NCI-H1048 (cell line): ENCODE measurements around the gene LRIT1.

ENCODE experiments used
- DNase-seq: peaks from one replicate; lab custom pipeline; 2025; lab: John Stamatoyannopoulos, UW

The LRIT1 gene

DNA sequence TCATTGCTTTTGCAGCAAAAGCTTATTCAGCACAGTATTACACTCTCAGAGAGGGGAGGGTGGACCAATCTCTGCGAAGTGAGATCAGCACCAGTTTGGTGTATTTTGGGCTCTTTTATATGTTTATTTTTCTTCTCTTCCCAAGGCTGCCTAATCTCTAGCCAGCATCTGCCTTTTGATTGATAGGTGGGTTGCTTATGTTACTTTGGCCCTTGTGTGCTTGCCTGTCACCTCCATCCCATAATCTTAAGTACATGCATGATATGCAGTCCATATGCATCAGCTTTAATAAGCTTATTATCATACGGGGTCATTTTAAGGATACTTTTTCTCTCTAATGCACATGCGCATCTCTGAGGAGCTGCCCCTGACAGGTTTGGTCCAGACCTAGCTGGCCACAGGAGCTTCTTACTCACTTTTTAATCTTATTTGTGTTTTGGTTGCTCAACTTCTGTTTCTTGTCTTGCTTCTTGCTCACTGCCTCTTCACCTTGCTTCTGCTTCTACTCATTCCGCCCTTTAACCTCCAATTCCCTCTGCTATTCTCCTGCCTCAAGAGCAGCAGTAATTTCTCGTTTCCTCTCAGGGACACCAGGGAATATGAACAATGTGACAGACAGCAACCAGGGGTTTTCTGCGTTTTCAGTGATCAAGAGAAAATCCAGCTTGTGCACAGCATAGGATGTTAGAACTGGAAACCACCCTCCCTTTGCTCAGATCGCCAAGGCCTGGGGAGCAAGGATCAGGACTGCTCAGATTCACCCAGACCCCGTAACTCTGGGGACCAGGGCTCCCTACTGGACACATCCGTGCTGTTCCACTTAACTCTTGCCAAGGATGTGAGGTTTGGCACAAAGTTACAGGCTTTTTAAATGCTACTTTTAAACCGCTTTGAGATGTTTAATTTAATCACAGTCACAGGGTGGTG is 13.5 kb upstream of the LRIT1 start:
- DNase-seq = no peak

DNA sequence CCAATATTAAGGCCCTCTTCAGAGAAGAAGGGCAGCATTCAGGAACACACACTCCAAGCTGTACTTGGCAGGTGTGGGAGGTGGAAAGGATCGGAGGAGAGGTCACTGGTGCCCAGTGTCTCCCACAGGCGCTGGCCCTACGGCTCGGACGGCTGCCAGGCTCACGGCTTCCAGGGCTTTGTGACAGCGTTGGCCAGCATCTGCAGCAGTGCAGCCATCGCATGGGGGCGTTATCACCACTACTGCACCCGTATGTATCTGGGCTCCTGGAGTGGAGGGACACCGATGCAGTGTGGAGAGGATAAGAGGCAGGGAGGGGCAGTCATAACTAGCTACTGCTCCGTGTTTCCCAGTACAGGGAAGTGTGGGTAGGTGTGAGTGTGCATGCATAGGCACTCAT is 7.4 kb upstream of the LRIT1 start:
- no peak for DNase-seq

DNA sequence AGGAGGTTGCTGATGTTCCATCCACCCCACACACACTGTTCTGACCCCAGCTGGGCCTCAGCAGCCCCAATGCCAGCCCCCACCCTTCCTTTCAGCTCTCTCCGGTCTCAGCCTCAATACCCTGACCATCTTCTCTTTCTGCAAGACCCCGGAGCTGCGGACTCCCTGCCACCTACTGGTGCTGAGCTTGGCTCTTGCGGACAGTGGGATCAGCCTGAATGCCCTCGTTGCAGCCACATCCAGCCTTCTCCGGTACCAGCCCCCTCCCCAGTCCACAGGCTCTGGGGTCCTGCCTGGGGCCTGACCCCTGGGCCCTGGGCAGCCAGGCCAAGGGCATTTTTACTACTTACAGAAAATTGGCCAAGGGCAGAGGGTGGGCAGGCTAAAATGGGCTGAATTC is 6.2 kb upstream of the LRIT1 start:
- DNase-seq = no peak

DNA sequence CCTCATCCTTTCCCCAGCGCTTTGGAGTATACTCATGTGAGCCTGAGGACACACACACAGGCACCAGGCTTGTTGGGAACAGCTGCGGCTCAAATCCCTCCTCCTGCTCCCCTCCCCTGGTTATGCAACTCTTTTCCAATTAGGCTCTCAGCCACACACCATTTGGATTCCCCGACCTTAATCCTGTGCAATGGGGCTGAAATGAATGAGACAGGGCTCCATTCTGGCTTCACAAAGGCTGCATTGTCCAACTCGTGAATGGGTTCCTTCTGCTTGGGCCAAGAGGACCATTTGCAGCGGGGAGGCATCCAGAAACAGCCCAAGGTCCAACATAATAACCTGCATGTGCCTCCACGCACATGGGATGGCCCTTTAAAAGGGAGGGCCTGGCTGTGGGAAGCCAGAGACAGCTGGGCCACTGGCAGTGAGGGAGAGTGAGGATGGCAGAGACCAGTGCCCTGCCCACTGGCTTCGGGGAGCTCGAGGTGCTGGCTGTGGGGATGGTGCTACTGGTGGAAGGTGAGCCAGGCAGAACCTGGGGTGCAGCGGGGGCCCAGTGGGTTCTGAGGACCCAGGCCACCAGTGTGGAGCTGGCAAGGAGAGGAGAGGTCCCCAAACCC is 3.4 kb upstream of the LRIT1 start, which contains the start of gene RGR:
RGR (plus strand) TSS at position 403 of the 620 bp plus-strand sequence; CDS start at position 441, 38 bp downstream.
- DNase-seq = peak; percentile 53

DNA sequence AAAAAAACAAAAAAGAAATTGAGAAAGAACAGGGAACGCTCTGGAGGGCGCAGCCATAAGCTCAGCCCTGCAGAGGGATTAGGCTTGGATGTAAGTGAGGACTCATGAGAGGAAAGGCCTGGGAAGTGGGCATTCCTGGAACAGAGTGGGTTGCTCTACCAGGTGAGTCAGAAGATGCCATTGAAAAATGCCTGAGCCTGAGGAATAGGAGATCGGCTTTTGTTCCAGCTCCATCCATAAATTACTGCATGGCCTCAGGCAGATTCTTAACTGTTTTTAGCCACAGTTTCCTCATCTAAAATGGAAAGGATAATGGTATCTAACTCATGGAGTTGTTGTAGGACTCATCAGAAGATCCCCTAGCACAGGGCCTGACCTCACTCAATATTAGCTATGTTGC is 2.4 kb upstream of the LRIT1 start:
- DNase-seq = no peak

DNA sequence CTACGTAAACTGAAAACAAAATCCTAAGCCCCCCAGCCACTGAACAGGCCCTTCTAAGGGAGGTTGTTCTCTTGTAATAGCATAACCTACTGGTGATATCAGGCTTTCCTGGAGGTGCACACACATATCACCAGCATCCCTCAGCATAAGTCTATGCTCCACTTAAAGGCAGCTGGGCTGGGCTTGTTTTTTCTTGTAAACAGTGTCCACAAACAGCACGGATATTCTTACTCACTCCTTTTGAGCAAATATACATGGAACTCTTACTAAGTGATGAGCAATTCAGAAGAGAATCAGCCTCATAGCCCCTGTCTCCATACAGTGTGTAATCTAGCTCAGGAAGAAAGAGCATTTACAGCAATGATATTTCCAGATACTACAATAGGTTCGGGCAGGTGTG is 2.4 kb downstream of the LRIT1 start:
- DNase-seq = no peak

DNA sequence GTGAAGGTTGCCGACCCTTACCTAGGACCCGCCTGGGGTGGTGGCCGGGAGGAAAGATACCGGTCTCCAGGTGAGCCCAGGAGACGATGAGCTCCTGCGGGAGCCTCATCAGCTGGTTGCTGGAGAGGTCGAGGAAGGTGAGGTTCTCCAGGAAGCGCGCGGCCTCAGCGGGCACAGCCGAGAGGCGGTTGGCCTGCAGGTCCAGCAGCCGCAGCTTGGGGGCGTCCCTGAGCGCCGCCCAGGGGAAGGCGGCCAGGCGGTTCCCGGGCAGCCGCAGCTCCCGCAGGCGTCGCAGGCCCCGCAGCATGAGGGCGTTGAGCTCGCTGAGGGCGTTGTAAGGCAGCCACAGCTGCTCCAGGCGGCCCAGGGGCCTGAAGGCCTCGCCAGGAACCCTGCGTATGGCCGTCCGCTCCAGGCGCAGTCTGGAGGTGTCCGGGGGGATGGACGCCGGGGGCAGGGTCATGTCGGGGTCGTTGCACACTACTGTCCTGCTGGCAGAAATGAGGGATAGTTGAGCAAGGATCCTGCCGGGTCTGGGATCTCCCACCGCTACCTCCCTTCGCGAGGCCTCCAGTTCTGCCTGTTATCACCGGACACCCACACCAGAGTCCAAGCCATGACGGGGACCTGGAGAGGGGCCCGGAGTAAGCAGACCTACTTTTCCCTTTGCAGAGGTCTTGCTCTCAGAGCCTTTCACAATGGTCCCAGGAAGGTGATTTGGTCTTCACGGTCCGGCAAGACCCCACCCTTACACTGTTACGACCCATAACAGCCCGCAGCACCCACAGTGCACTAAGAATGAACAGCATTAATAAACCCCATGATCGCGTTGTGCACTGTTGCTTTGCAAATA is 3.9 kb downstream of the LRIT1 start:
- no peak for DNase-seq

DNA sequence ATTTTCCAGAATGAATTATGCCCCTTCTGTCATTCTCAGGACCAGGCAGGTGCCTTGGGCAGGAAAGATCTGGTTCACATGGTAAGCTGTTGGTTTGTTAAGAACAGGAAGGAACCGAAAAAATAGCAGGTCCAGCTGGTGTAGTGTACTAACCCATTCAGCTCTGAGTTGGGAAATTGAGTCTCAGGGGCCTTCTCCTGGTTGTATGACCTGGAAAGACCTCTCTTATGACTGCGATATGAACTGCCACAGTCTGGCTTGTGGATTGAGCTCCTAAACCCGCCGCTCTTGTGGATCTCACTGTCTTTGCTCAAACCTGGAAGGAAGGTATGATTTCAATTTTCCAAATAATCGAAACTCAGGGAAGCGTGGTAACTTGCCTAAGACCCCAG is 4.5 kb downstream of the LRIT1 start:
- no peak for DNase-seq

DNA sequence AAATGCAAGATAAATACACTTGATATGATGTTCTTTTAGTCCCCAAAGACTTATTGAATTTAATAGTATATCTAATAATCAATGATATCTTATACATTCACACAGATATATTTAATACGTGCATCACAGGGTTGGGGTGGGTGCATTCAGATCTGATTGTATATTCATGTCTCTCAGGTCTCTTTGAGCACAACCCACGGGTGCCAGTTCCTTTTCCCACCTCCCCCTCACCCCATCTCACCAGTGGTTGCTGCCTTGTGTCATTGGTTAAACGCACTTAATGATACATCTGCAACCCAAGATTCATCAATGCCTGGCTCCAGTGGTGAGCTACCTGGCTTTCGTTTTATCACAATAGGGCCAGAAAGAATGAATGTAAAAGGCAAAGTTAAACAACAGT is 6.2 kb downstream of the LRIT1 start:
- no peak for DNase-seq

DNA sequence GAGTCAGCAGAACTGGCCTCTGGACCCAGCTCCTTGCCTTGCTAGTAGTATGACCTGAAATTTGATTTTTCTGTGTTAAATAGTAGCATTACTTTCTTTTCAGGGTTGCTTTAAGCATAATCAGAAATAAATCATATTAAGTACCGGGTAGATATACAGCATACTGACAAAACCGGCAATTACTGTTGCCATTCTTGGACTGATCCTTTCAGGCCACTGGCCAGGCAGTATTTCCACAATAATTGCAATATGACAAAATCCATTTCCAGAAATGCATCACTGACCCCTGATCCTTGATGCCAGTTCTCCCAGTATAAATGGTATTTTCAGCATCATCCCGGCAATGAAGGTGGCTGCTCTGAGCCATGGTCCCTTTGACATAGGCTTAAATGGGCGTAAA is 6.9 kb downstream of the LRIT1 start:
- no peak for DNase-seq

DNA sequence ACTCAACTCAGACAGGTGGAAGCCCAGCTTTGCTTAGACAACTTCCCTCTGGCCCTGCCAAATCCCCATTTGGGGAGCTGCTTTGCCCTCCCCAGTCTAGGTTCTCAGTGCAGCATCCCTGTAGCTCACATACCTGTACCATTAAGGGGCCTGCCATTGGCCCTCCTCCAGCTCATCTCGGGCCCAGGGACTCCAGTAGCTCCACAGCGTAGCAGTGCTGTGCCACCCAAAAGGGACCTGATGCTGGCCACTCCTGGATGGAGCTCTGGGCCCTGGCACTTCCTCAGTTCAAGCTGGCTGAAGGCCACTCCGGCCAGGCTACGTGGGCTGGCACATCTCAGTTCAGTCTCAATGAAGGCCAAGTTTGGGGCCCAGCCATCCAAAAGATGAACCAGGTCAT is 7.4 kb downstream of the LRIT1 start:
- DNase-seq = no peak

DNA sequence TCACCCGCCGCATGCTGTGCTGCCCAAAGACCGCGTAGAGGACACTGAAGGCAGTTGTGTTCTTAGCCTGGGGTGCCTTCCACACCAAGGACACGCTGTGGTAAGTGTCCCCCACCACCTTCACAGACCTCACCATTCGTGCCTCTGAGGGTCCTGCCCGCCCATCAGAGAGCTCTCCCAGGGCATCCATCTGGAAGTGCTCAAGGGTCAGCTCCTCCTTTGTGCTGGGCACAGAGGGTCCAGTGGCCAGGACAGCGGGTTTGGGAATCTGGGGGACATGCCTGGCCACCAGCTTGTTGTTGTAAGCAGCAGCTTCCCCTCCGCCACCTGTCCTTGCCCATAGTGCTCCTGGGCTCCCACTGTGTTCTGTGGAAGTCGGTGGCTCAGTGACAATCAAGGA is 9.0 kb downstream of the LRIT1 start:
- DNase-seq = no peak

DNA sequence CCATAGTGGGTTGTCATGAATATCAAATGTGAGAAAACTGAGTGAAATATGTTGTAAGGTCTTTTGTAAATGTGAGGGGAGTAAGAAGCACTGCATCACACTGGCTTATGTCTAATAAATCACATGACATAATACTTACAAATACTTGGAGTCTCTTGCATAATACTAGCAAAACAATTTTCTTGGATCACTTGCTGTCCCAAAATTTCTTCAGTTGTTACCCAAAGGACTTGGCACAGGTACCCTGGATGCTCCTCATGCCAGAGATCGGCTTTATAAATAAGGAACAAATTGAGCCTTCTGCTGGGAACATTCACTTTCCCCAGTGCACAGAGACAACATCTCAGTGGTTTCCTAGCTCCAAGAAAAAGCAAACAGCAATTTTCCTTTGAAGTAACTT is 11.0 kb downstream of the LRIT1 start:
- DNase-seq = no peak

DNA sequence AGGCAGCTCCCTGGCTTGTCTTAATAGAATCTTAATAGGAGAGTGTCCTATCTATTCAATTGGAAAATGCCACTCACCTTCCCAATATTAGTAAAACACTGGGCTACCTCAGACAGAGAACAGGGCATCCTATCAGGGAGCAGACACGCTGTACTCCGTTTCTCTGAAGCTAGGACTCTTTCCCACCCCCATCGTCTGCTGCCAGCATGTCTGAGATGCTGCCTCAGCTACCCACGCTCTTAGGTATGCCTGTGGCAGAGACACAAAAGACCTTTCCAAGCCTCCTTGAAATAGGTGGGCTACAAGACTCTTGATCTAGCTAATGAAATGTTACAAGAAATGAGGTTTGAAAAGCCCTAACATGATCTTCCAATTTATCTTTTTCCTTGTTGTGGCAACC is 13.5 kb downstream of the LRIT1 start:
- DNase-seq = no peak

DNA sequence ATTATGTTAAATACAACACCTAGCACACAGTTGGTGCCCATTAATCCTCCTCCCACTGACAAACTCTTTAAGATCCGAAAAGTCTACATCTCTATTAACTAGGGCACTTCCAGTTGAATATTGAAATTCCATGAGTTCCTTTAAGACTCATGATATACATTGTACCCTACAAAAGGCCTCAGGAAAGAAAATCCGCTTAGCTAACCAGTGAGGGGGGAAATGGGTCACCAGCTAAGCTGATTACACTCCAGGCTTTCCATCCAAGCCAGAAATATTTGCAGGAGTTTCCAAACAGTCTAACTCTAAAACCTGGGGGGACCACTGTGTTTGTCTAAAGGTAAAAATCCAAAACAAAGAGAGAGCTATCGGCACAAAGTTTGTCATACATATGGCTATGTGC is 14.7 kb downstream of the LRIT1 start:
- no peak for DNase-seq

DNA sequence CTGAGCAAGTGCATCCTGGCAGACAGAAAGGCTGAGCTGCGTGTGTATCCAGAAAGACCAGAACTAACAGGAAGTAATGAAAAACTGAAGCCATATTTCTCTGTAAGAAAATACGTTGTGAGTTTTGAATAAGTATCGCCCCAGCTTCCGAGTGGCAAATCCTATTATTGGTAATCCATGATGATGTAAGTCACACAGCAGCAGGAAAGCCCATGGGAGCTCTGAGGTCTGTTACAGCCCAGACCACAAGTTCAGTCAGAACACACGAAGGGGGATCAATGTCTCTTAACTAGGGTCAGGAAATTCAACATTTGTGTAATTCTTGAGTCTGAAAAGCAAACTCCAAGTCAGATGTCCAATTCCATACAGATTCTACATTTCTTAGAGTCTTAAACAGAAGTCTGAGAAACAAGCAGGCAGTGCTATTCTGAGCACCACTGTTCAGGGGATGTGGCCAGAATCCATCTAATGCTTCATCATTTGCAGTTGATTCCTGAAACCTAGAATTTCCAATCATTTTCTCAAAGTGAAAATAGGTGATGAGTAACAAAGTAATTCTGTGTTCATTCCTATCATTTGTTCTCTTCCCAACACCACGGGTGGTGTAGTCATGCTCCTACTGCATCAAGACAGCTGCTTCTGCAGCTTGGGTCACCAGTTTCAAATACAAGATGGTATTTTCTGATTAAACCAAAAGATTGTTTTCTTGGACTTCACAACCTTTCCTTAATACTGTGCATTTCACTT is 15.7 kb downstream of the LRIT1 start, which contains the start of gene LRIT2:
LRIT2 (minus strand) TSS at position 118 of the 747 bp plus-strand sequence; CDS start at position 94, 24 bp downstream.
- no peak for DNase-seq

DNA sequence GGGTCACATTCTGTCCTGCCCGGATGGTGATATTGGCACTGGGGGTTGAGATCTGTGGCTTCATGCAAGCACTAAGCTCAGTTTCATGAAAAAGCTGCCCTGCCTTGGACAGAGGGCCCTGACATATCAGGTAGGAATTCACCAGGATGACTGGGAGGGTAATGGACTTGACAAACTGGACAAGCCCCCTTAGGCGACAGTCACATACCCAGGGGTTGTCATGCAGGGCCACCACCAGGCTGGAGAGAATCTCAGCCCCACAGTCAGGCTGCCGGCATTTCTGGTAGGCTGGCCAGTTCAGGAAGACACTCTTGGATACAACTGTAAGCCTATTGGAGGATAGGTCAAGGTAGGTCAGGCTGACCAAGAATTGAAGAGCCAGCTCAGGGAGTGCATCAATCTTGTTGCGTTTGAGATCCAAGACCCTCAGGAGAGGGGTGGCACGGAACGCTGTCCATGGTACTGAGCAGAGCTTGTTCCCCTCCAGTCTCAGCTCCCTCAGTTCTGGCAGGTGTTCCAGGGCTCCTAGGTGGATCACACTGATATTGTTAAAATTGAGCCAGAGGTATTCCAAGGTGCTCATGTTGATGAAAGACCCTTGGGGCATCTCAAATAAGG is 16.8 kb downstream of the LRIT1 start:
- no peak for DNase-seq

DNA sequence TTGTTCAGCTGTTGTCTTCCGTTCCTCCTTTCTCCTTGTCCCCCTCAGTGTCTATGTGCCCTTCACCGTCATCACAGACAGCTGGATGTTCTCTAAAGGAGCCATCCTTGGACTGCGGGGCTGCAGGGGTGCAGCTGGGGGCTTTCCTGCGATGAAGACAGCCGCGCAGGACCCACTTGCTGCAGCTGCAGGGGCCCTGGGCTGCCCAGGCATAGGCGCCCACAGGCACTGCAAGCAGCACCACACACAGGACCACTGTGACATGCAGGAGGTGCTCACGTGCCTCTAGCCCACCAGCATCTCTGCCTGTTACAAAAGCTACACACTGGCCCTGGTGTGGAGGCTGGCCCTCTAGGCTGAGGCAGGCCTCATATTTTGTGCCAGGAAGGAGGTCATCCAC is 19.4 kb downstream of the LRIT1 start:
- DNase-seq = no peak

DNA sequence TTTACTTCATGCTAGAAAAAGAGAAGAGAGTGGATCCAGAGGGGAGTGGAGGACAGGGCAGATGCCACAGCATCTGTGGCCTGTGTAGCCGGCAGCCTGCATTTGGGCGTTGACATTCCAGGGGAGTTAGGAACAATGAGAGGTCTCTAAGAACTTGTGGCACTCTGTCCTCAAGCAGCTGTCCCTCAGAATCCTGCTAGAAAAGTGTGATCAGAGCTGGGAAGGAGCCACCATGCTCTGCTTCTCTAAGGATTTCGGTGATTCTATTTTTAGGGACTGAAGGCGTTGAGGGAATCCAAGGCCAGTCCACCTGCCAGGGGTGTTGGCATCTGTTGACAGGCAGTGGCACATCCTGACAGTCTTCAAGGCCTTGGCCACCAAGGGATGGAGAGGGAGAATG is 23.6 kb downstream of the LRIT1 start:
- no peak for DNase-seq

DNA sequence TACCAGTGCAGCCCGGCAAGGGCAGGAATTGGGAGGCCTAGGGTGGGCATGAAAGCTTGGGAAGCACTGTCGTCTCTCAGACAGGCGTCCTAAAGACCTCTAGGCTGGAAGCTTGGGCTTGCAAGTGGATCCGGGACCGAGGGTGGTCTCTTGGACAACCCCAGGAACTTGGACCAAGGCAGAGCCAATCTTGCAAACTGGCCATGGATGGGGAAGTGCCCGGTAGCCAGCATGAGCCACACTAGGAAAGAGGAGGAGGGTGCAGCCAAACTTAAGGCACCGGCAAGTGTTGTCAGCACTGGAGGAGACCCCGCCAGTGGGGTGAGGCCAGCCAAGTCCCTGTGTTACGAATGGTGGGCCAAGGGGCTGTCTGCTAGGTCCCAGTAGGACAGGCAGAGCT is 24.5 kb downstream of the LRIT1 start:
- DNase-seq = no peak

DNA sequence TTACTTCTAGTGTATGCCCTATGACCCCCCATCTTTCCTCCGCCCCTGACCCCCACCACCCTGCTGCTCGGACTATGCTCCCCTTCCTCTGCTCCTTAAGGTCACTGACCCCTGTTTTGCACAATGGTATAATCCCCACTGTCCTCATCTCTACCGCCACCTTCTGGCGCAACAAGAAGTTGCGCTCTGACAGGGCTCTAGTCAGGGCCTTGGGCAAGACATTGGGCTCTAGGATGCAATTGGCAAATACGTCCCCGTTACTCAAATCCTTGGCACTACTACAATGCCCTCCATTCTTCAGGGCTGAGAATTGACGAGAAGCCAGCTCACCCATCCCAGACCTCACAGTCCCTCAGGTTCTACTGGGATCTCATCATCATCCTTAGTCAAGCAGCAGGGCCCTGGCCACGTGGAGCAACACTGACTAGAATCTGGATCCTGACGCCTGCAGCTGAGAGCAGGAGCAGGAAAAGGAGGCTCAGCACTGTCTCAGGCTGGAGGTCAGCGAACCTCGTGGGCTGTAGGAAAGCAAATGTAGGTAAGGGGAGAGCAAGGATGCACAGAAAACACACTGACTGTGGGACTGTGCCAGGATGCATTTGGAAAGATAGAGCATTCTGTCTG is 26.6 kb downstream of the LRIT1 start:
- no peak for DNase-seq
